ENCODE measurements around the gene CASP3. TPM values are rescaled to one million over a fixed set of nuclear protein-coding genes. Genes with fewer than 3 reads are reported as not detected.

The CASP3 gene
- total RNA-seq, 4 donors from 2014 or later = 6.2 to 147 (median 35.1) TPM

DNA sequence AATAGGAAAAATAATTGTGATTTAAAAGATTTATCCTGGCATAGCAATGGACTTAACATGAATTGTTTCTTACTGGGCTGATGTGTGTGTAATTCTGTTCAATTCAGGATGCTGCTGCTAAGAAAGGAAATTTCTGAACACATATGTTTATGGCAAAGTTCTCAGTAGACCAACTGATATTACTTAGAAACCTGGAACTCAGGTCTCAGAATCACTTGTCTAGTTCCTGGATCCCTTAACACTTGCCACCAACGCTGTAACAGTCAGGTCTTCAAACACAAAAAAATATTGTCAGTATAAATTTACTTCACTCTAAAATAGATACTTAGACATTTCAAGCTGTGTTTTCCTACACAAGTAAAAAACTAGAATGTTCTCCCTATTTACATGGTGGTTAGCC is 5.5 kb downstream of the CASP3 start:
- DNase-seq = no peak
- Histone ChIP-seq H3K36me3 (peaks cover 0 to 4% (median 0%) of the 10 kb centered on the region in 4 donors), H3K4me3 (no peak overlapping the region), H3K4me1 (peaks cover 22 to 43% (median 31%) of the 10 kb centered on the region in 4 donors), H3K27me3 (no peaks in the 10 kb centered on the region), H3K27ac (no peak overlapping the region), H3K9me3 (no peaks in the 10 kb centered on the region)
- WGBS, 2 donors (ENCODE audit: low coverage in 1 of 2) = 62 to 91% methylated on average over 1 of the region's 1 CpG
- intact Hi-C loops (cut with DNase I; ENCODE audit: low total_unique reads) = no loop called here
- no peak for TF ChIP-seq POLR2AphosphoS5 (IDR thresholded peaks at IDR 0.05)
- TF ChIP-seq POLR2A (IDR thresholded peaks at IDR 0.05) = no peak
- TF ChIP-seq, protein P1, sequence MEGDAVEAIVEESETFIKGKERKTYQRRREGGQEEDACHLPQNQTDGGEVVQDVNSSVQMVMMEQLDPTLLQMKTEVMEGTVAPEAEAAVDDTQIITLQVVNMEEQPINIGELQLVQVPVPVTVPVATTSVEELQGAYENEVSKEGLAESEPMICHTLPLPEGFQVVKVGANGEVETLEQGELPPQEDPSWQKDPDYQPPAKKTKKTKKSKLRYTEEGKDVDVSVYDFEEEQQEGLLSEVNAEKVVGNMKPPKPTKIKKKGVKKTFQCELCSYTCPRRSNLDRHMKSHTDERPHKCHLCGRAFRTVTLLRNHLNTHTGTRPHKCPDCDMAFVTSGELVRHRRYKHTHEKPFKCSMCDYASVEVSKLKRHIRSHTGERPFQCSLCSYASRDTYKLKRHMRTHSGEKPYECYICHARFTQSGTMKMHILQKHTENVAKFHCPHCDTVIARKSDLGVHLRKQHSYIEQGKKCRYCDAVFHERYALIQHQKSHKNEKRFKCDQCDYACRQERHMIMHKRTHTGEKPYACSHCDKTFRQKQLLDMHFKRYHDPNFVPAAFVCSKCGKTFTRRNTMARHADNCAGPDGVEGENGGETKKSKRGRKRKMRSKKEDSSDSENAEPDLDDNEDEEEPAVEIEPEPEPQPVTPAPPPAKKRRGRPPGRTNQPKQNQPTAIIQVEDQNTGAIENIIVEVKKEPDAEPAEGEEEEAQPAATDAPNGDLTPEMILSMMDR (IDR thresholded peaks at IDR 0.05) = no peak
- TF ChIP-seq EP300 (IDR thresholded peaks at IDR 0.05; ENCODE audit: low read depth) = no peak
- in situ Hi-C loops (cut with MboI; ENCODE audit: low pct_ligation_motif_present in 1 of 4, low pct_unique_long_range_greater_than_20kb in 1 of 4, low sequenced_read_pairs in 3 of 4) = loop anchor here in 1 of 4 donors (25.0 kb wide), 1 partner anchor 381 kb away; no protein-coding TSS in a partner anchor

DNA sequence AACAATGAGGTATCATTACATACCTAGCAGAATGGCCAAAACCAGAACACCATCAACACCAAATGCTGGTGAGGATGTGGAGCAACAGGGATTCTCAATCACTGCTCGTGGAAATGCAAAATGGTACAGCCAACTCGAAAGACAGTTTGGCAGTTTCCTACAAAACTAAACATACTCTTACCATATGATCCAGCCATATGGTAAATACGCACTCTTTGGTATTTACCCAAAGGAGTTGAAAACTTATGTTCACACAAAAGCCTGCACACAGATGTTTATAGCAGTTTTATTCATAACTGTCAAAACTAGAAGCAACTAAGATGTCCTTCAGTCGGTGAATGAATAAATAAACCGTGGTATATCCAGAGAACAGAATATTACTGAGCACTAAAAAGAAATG is 7.8 kb downstream of the CASP3 start:
- peaks cover 5 to 24% (median 13%) of the 10 kb centered on the region in 4 donors for H3K4me1 ChIP-seq
- intact Hi-C loops (cut with DNase I; ENCODE audit: low total_unique reads) = no loop called here
- 89 to 90% methylated on average over 5 of the region's 5 CpGs for WGBS, 2 donors (ENCODE audit: low coverage in 1 of 2)
- H3K36me3 ChIP-seq = peaks cover 0 to 21% (median 8%) of the 10 kb centered on the region in 4 donors
- TF ChIP-seq, protein P1 (IDR thresholded peaks at IDR 0.05) = no peak
- TF ChIP-seq POLR2A (IDR thresholded peaks at IDR 0.05) (no peak), EP300 (IDR thresholded peaks at IDR 0.05; ENCODE audit: low read depth) (no peak), POLR2AphosphoS5 (IDR thresholded peaks at IDR 0.05) (no peak)
- H3K4me3 ChIP-seq = no peak overlapping the region
- no peaks in the 10 kb centered on the region for H3K9me3 ChIP-seq
- in situ Hi-C loops (cut with MboI; ENCODE audit: low pct_ligation_motif_present in 1 of 4, low pct_unique_long_range_greater_than_20kb in 1 of 4, low sequenced_read_pairs in 3 of 4) = loop anchor here in 1 of 4 donors (25.0 kb wide), 1 partner anchor 379 kb away; no protein-coding TSS in a partner anchor
- H3K27me3 ChIP-seq = no peaks in the 10 kb centered on the region
- no peak overlapping the region for H3K27ac ChIP-seq
- no peak for DNase-seq

DNA sequence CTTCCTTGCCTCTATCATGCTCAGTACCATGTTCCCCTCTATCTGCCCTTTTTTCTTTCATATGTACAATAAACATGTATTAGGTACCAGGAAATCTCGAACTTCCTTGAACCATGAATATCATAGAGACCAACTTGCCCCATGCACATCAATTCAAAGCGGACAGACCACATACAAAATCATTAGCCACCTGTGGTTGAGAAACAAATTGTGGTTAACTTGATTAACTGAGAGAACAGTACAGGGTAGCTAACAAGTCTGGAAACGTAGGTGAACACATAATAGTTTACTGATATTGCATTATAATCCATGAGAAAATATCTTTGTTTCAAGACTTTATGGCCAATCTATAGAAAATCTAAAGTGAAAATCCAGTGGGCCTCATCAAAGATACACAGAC is 8.2 kb downstream of the CASP3 start:
- 75 to 83% methylated on average over 3 of the region's 3 CpGs for whole genome bisulfite sequencing, 2 donors (ENCODE audit: low coverage in 1 of 2)
- intact Hi-C loops (cut with DNase I; ENCODE audit: low total_unique reads) = no loop called here

DNA sequence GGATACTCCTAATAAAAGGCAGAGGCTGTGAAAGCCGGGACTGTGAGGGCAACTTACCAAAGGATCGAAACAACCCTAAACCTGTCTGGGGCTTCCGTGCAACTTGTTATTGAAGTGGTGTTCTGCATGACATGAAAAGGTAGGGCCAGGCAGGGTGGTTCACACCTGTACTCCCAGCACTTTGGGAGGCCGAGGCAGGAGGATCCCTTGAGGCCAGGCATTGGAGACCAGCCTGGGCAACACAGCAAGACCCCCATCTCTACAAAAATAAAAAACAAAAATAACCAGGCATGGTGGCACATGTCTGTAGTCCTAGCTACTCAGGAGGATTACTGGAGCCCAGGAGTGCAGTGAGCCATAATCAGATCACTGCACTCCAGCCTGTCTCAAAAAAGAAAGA is 12.3 kb downstream of the CASP3 start:
- intact Hi-C loops (cut with DNase I; ENCODE audit: low total_unique reads) (no loop called here), in situ Hi-C loops (cut with MboI; ENCODE audit: low pct_ligation_motif_present in 1 of 4, low pct_unique_long_range_greater_than_20kb in 1 of 4, low sequenced_read_pairs in 3 of 4) (loop anchor here in 1 of 4 donors (25.0 kb wide), 1 partner anchor 375 kb away; no protein-coding TSS in a partner anchor)
- TF ChIP-seq EP300 (IDR thresholded peaks at IDR 0.05; ENCODE audit: low read depth) = no peak
- TF ChIP-seq, protein P1 (IDR thresholded peaks at IDR 0.05) = no peak
- TF ChIP-seq POLR2AphosphoS5 (IDR thresholded peaks at IDR 0.05) = no peak
- no peak for TF ChIP-seq POLR2A (IDR thresholded peaks at IDR 0.05)
- 89 to 100% methylated on average over 1 to 4 of the region's 4 CpGs for WGBS, 2 donors (ENCODE audit: low coverage in 1 of 2)
- H3K4me1 ChIP-seq = peaks cover 0 to 13% (median 3%) of the 10 kb centered on the region in 4 donors
- H3K9me3 ChIP-seq = no peaks in the 10 kb centered on the region
- H3K4me3 ChIP-seq = no peak overlapping the region
- H3K27me3 ChIP-seq = no peaks in the 10 kb centered on the region
- no peak overlapping the region for H3K27ac ChIP-seq
- no peak for DNase-seq
- peaks cover 0 to 43% (median 13%) of the 10 kb centered on the region in 4 donors for H3K36me3 ChIP-seq

More for the DNA sequence above, 8.2 kb downstream of the CASP3 start:
- Histone ChIP-seq H3K9me3 (no peaks in the 10 kb centered on the region), H3K4me1 (peaks cover under 1 to 20% (median 9%) of the 10 kb centered on the region in 4 donors), H3K27ac (no peak overlapping the region), H3K36me3 (peaks cover 0 to 25% (median 10%) of the 10 kb centered on the region in 4 donors), H3K27me3 (no peaks in the 10 kb centered on the region), H3K4me3 (no peak overlapping the region)
- in situ Hi-C loops (cut with MboI; ENCODE audit: low pct_ligation_motif_present in 1 of 4, low pct_unique_long_range_greater_than_20kb in 1 of 4, low sequenced_read_pairs in 3 of 4) = loop anchor here in 1 of 4 donors (25.0 kb wide), 1 partner anchor 379 kb away; no protein-coding TSS in a partner anchor
- no peak for TF ChIP-seq POLR2AphosphoS5 (IDR thresholded peaks at IDR 0.05)
- TF ChIP-seq, protein P1 (IDR thresholded peaks at IDR 0.05) = no peak
- no peak for TF ChIP-seq EP300 (IDR thresholded peaks at IDR 0.05; ENCODE audit: low read depth)
- no peak for TF ChIP-seq POLR2A (IDR thresholded peaks at IDR 0.05)
- no peak for DNase-seq
